ENCODE measurements around the gene ARAP1.
"Not testable (repeated sequence)": the region's sequence is repeated elsewhere in the genome, so short reads cannot be mapped to it uniquely, and the experiment has no call there.

The ARAP1 gene

DNA sequence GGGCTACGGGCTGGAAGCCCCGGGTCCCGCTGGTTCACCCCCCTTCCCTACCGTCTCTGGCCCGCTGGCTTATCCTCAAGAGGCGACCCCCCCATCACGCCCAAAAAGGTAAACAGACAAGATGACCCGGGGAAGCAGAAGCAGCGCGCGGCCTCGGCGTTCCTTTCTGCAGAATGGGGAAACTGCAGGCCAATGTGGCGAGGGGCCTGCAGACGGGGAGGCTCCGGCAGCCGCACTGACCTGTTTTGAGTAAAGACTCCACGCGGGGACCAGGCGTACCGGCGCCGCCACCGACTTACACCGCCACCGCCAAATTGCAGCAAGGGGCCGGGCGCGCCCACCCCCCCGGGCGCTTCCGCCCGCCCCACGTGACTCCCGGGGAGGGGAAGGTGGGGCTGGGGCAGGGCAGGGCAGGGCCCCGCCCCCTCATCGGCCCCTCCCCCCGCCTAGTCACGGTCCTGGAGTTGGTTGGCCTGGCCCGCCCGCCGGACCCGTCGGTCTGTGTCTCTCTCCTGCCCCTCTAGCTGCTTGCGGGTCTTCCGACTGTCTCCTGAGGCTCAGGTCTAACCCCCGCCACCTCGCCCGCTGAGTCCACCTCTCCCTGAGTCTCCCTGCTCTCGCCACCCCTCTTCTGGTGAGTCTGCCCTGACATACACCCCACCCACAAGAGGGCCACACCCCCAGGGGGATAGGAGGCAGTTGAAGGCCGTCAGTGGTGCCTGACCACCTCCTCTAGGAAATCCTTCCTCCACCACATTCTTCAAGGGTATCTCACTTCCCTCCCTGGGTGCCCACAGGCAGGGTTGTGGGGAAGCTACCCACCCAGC, at the start of gene ARAP1:
Gene ARAP1, minus strand, starts transcription at position 321 of the 827 bp plus-strand sequence. CDS start 25,280 bp downstream, outside the sequence.
- DNase-seq: no peak

DNA sequence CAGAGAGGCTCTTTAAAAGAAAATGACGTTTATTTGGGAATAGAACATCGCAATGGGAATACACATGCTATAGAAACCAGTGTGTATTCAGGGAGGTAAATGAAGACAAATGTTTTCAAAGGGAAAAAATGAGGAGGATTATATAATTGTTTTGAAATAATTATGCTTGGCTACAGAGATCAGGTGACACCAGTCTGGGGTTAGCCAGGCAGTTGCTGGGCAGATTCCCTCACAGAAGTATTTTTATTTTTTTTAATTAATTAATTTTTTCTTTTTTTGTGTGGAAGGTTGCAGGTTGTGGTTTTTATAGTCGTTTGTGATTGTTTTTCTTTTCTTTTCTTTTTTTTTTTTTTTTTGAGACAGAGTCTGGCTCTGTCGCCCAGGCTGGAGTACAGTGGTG, 47.2 kb upstream of the ARAP1 start:
- DNase-seq: no peak

DNA sequence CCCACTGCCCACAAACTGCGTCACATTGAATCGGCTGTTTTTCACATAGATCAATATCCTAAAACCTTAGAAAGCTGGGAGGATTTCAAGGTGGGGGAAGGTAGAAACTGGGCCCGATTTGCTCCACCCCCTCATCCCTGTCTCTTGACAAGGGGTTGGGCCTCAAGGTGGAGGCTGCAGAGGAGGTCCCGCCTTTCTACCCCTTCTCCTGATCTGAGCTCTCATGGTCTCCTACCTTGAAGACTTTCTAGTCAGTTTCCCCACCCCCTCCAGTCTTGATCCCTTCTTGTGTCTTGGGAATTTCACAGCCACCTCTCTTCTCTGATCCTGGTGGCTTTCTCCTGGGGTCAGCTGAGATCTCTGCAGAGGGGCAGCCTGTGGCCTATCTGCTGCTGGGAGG, 46.2 kb upstream of the ARAP1 start:
- no peak for DNase-seq

DNA sequence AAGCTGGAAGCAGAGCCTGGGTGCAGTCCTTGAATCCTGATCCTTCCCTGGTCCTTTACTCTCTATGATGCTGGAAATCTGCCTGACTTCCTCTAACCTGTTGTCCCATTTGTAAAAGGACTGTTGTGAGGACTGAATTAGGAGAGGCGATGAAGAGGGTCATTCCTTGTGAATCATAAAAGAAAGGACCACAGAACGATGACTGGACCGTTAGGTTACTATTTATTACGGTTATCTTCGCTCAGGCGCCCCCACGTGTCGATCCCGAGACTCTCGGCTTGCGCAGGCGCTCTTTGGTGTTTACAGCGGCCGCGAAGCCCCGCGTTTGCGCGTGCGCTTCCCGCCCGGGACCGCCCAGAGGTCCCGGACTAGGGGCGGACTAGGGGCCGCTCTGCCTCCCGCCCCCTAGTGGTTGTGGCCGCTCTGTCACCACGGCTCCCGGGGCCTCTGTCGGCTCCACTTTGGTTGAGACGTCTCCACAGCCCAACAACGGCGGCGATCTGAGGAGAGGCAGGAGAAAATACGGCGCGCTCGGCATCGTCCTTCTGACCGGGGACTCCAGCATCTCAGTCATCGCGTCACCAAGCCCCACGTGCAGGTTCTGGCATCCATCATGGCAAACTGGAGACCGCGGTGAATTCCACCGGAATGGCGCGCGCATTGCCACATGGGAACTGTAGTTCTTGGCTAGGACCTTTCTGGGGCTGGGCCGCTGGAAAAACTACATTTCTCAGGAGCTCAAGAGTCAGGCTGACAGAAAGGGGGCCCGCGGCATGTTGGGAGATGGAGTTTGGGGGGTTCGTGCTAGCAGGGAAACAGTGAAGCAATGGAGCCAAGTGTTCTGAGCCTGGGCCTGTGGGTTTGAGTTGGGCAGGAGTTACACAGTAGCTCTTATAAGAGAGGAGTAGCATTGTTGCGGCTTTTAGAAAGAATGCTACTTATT, 41.5 kb upstream of the ARAP1 start, which contains the start of gene STARD10:
Gene STARD10, minus strand, starts transcription at position 623 of the 943 bp plus-strand sequence. CDS start 12,866 bp downstream, outside the sequence.
- peak; percentile 39 for DNase-seq

DNA sequence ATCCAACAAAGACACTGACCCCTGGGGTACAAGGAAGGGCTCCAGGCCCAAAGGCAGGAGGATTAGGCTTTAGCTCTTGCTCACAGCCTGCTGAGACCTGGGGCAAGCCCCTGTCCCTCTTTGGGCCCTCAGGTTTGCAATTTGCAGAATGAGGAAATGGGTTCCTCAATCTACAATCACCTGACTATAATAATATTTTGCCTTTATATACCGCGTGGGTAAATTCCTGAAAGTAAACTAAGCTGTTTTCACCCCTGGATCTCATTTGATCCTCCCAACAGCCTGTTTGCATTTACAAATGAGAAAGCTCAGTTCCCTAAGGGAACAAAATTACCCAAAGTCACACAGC, 40.8 kb upstream of the ARAP1 start:
- DNase-seq: no peak

DNA sequence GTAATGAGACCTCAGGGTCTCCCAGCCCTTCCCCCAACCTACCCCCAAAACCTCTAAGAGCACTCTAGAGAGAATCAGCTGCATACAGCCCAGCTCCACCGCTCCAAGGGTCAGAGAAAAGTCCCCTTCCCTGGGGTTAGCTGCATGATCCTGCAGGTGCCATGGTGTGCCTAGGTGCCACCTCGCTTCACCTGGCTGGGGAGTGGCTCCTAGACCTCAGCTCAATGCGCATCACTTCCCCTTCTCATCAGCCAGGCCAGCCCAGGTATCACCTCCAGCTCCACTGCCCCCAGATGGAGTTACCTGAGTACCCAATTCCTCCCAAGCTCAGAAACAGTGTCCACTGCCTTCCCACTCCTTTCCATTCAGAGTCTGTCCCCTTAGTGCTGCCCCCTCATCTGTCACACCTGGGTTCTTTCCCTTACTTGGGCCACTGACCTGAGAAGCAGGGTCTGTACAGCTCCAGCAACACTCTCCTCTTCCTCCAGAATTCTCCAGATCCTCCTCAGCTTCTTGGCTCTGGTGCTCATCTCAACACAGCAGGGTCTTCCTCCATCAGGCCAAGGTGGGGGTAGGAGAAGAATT, 40.3 kb upstream of the ARAP1 start:
- DNase-seq: no peak

DNA sequence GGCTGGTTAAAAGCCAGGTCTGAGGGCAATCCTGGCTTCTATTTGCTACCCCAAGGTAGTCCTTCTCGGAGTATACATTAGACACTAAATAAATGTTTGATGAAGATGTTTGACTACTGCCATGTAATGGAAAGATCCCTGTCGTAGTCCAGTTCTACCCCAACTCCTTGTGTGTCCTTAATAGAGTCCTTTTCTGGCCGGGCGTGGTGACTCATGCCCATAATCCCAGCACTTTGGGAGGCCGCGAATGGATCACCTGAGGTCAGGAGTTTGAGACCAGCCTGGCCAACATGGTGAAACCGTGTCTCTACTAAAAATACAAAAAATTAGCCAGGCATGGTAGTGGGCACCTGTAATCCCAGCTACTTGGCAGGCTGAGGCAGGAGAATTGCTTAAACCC, 39.0 kb upstream of the ARAP1 start:
- DNase-seq: not testable (repeated sequence)

DNA sequence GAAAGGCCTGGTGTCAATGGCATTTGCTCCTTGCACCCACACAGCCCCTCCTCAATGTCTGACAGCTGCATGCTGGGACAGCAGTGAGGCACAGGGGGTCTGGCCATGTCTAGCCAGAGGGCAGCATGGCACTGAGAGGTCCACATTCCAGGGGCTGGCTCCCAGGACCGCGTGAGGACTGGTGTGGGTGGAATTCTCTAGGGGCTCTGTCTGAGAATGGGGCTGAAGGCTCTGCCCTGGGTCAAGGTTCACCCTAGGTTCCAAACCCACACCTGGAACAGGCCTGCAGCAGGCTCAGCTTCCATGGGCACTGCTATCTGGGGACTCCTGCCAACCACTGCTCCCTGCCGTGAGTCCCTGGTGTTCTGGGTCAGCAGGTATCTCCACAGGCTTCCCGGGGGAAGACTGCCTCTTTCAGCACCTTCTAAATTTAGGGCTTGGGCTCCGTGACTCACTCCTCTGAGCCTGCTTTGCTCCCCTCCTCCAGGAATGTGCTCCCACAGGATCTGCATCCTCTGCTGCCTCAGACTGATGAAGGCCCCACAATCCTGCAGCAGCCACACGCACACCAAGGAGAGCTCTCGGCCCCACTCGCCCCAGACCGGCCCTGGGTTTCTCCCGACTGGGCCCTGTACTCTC, 37.4 kb upstream of the ARAP1 start:
- no peak for DNase-seq

DNA sequence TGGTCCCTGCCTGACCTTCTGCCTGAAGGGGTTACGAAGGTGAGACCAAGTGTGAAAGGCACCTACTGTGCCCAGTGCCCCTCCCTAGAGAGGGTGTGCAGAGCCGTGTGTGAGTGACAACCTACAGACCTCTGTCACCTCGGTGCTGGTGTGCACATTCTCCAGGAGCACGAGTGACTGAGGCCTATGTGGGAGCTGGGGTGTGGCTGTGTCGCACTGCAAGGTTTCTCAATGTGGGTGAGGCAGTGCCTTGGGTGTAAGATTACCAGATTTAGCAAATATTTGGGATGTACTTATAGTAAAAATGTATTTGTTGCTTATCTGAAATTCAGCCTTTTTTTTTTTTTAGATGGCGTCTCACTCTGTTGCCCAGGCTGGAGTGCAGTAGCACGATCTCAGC, 36.0 kb upstream of the ARAP1 start:
- DNase-seq: no peak

DNA sequence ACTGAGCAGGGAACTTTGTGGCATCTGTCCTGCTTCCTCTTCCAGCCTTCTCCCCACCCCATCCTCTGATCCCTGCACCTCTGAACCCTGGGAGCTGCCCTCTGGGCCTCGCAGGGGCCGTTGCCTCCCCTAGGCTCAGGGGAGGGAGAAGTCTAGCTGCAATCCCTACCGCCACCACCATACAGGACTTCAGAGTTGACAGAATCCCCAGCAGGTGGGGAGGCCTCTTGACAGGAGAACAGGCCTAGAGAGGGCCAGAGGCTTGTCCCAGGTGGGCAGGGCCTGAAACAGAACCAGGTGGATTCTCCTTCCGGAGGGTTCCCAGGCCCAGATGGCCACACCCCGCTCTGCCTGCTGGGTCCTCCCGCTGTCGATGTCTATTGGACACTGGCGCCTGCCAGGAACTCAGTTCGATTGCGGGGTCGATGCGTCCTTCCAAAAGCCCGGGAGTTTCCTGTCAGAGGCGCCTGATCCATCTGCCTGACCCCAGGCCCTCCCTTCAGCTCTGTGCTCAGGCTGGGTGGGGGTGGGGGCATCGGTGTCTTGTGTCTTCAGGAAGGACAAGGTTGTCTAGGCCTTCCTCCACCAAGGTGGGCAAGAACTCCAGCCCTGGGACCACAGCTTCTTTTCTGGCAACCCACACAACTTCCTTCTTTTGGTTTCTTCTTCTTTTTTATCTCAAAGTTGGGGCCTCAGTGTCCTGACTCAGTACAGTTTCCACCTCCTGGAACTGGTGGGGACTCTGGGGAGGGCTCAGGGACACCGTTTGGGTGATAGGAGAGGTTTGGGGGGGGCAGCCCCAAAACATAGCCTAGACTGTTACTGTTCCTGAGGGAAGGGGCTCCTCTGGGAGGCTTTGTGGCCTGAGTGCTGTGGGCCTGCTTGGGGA, 35.3 kb upstream of the ARAP1 start:
- DNase-seq: no peak

DNA sequence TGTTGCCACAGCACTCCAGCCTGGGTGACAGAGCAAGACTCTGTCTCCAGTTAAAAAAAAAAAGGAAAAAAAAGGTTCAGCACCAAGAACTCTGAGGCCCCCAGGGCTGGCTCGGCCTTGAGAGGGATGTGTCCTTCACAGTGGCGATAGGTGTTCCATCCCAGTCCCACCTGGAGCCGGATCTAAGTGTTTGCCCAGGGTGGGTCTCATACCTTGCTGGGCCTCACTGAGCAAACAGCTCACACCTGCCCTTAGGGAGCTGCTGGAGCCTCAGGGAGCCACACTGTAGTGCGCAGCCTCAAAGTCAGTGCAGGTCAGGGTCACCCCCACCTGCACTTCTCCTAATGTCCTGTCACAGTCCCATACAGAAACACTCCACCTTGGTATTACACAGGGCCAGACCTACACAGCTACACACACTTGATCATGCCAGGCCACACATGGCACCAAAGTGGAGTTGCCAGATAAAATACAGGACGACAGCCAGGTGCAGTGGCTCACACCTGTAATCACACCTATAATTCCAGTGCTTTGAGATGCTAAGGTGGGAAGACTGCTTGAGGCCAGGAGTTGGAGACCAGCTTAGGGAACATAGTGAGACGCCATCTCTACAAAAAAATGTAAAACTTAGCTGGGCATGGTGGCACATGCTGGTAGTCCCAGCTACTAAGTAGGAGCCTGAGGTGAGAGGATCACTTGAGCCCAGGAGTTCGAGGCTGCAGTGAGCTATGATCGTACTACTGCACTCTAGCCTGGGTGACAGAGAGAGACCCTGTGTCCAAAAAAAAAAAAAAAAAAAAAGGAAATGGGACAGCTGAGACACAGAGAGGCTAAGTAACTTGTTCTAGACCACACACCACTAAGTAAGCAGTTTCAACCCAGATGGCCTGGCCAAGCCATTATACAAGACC, 34.4 kb upstream of the ARAP1 start:
- DNase-seq: no peak

DNA sequence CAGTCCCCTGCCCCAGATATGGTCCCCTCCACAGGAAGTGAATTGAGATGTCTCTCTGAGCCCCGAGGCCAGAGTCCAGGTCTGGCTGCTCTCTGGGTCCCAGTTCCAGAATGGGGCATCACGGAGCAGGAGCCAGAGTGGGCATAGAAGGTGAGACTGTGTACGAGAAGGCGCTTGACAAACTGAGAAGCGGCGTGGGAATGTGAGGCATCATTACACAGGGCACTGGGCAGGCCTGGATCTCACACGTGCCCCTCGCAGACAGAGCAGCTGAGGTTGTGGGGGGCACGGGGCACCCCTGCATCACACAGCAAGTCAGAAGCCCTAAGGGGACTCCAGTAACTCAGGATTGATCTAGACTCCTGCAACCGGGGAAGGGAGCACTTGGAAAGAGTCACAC, 32.5 kb upstream of the ARAP1 start:
- DNase-seq: no peak

DNA sequence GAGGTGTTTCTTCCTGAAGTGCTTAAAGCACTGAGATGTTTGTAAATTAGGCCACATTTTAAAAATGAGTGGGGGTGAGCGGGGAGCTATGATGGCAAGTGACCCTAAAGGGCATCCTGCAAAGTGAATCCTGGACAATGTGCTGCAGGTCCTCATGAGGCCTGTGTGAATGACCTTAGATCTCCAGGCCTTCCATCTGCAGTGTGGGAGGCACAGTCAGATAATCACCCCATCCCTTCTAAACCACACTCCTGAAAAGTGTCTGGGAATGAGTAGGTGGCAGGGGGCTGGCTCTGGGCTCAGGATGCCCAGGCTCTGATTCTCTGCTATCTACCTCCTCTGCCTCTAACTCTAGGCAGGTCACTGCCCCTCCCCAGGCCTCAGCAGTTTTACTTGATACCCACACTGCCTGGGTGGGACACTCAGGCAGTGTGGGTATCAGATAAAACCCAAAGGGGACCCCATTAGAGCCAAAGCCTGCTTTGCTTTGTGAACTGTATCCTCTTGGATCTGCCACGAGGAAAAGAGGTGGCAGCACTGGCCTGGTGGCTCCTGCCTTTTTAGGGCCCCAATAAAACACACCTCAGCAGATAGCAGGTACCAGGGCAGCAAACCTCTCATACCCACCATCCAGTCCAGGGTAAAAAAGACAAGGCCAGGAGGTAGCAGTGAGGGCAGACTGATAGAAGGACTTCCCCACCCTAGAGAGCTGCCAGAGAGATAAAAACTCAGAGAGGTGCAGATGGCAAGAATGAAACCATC, 31.1 kb upstream of the ARAP1 start:
- DNase-seq: no peak

DNA sequence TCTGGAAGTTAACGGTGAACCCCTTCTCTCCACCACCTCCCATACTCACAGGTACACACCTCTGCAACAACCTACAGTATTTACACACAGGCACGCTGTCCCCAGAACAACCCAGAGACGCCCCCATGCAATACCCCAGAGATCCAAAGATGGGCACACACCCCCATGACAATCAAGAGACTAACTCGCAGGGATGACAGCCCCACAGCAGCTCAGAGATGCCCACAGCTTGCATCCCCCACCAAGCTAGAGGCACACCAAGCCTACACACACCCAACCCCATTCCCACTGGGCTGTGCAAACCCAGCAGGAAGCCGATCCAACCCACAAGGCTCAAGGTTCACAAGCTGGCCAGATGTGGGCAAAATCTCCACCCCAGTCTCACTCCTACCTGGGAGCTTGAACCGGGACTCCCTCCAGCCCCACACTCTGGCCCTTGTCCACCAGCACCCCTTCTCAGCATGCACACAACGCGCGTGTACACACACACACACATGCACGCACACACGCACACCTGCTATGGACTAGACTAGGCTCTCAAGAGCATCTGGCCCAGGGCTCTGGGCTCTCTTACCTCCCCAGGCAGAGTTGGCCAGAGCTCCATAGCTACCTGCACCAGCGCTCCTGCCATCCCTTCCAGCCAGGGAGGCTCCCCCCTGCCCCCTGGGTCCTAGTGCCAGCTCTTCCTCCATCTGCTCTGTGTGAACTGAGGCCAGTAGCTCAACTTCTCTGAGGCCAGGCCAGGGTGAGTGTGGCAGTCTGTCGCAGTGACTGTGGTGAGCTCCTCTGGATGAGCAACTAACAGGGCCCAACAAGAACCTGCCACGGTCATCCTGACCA, 30.1 kb upstream of the ARAP1 start:
- DNase-seq: no peak

DNA sequence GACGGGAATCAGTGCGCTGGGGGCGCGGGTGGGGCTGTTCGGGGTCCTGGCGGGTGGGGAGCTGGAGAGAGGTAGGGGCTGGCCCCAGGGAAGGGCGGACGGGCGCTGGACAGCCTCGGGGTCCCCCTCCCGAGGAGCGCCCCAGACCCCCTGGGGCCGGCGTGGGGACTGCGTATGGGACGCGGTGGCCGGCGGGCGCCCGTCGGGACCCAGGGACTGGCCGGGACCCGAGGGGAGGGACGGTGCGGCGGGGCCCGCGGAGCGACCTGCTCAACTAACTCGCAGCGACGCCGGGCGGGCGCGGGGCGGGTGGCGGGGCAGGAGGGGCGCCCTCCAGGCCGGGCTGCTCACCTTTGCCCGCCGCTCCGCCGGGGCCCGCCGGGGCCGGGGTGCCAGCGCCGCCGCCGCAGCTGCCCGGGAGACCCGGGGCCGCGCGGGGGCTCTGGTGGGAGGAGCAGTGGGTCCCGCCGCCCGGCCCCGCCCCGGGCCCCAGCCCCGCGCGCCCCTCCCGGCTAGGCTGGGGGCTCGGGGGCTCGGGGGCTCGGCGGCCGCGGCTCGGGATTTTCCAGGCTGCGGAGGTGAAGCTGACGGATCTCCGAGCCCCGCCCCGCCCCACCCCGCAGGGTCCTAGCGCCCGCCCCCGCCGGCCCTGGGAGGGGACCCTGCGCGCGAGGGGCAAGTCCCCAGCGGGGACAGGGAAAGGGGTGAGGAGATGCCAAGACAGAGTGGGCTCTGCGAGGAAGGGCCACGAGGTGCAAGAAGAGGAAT, 29.3 kb upstream of the ARAP1 start:
- DNase-seq: no peak

DNA sequence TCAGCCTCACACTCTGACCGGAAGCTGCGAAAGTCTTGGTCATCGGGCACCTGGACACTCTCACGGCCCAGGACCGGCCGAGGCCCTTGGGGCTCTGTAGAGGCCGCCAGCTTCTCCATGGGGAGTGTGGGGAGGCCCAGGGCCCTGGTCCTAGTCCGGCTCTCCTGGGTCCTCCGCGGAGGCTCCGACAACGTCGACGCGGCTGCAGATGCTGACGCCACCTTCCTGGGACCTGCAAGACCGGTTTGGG, 28.8 kb upstream of the ARAP1 start:
- DNase-seq: no peak

DNA sequence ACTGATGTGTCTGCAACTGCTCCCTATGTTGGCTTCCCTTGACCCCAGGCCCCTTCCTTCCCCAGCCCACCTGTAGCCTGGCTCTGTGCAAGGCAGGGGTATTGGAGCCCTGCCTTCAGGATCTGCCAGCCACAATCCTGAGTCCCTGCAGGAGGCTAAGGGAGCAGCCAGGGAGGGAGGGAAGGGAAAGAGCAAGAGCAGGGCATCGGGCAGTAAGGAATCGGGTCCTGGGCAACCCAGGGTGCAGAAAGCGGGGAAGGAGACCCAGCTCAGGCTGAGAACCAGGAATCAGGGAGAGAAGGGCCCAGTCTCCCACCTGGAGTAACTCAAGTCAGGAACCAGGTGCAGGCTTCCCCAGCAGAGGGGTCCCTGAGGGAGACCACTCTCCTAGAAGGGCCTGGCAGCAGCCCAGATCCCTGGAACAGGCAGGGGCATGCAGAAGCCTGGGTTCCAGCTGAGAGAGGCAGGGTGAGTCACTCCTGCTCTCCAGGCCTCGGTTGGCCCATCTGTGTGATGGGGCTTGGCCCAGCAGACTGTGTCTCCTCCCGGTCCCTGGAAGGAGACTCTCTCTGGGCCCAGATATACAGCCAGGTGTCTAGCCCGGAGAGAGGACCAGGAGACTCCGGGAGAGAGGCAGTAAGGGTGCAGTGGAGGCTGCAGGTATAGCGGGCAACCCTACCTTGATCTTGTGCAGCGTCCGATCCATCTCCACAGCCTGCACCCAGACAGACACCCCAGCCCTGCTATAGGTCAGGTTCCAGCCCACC, 28.3 kb upstream of the ARAP1 start:
- DNase-seq: no peak

Measured in SIG-M5 (cell line).